Endothelial cell of umbilical vein (primary cell): Measurements from ENCODE around the gene ZNF485. TPM values are rescaled to one million over a fixed set of nuclear protein-coding genes. Genes with fewer than 3 reads are reported as not detected.

Experiments used
- BruUV-seq: library from RNA; stranded (reverse); fragments of 400-500 nt; replicated peaks from 2 replicates; lab custom pipeline; 2021; lab: Mats Ljungman, UMichigan
- CTCF ChIA-PET: fragments of 300-600, 350-600 bp; sonication (Branson Sonifier 250); formaldehyde crosslinking; loops from one replicate; lab custom pipeline; 2021; ENCODE audit warnings: antibody characterized with exemption, inconsistent platforms; lab: Charles Lee
- POLR2A ChIA-PET: fragments of 300-600, 350-600 bp; sonication (Branson Sonifier 250); formaldehyde crosslinking; loops from one replicate; lab custom pipeline; 2021; ENCODE audit warnings: antibody characterized with exemption, inconsistent platforms; lab: Charles Lee
- DNase-seq: peaks from one replicate; pipeline ENCODE4 v3.0.0-alpha.2; 2011; ENCODE audit warnings: low read depth, low spot score
- FAIRE-seq: peaks from 2 replicates; lab custom pipeline; 2011; peaks lifted over from hg19 to GRCh38; lab: Jason Lieb, UNC
- H2AFZ ChIP-seq: 2 replicates; pipeline ENCODE4 v1.6.0; 2012; ENCODE audit warnings: low read depth, low read length, control low read depth, inconsistent platforms
- H3K27ac ChIP-seq: 2 replicates; pipeline ENCODE4 v1.5.1; 2011; ENCODE audit warnings: low read depth, mild to moderate bottlenecking, control low read depth, low read length, moderate library complexity; ENCODE audit not compliant: insufficient read depth
- H3K27me3 ChIP-seq, 2 experiments: 2 replicates each; pipeline versions ENCODE4 v1.6.0 to v1.6.1; 2011; ENCODE audit warnings: low read length in 2 of 2, mixed read lengths in 1 of 2; ENCODE audit not compliant: control insufficient read depth in 2 of 2, insufficient read depth in 2 of 2
- H3K36me3 ChIP-seq, 2 experiments: 2 replicates in 1 of 2; 3 replicates in 1 of 2; pipeline ENCODE4 v1.5.1; 2011; ENCODE audit warnings: low read length in 2 of 2, mild to moderate bottlenecking in 1 of 2, moderate library complexity in 1 of 2; ENCODE audit not compliant: control insufficient read depth in 2 of 2, insufficient read depth in 2 of 2; ENCODE audit errors: extremely low read depth in 1 of 2
- H3K4me1 ChIP-seq: 3 replicates; pipeline ENCODE4 v1.5.1; 2011; ENCODE audit warnings: mild to moderate bottlenecking, low read length; ENCODE audit not compliant: control insufficient read depth, insufficient read depth; ENCODE audit errors: extremely low read depth
- H3K4me2 ChIP-seq: 2 replicates; pipeline ENCODE4 v1.6.1; 2011; ENCODE audit warnings: low read length, control low read depth, mixed read lengths; ENCODE audit not compliant: insufficient read depth
- H3K4me3 ChIP-seq, 3 experiments: fragments of 200-600 bp in 1 of 3; sonication (generic), shearing (Covaris generic) in 1 of 3; replicated peaks in 1 of 3; 2 replicates each; pipeline ENCODE4 v1.5.1; 2011 to 2016; ENCODE audit warnings: control low read depth in 3 of 3, low read length in 3 of 3, mild to moderate bottlenecking in 2 of 3, inconsistent platforms in 1 of 3, low read depth in 1 of 3, moderate library complexity in 1 of 3; ENCODE audit not compliant: insufficient read depth in 1 of 3
- H3K79me2 ChIP-seq: 2 replicates; pipeline ENCODE4 v1.6.0; 2012; ENCODE audit warnings: low read length, inconsistent platforms; ENCODE audit not compliant: control insufficient read depth, insufficient read depth
- H3K9ac ChIP-seq: replicated peaks from 2 replicates; pipeline ENCODE3; 2011; ENCODE audit warnings: low read length, control low read depth; ENCODE audit not compliant: insufficient read depth; ENCODE audit errors: extremely low read depth
- H3K9me1 ChIP-seq: replicated peaks from 3 replicates; pipeline ENCODE4 v1.6.0; 2011; ENCODE audit warnings: mild to moderate bottlenecking, low read length; ENCODE audit not compliant: control insufficient read depth, insufficient read depth; ENCODE audit errors: extremely low read depth
- H3K9me3 ChIP-seq: replicated peaks from 2 replicates; pipeline ENCODE4 v1.5.1; 2012; ENCODE audit warnings: low read length, inconsistent platforms; ENCODE audit not compliant: control insufficient read depth, insufficient read depth
- H4K20me1 ChIP-seq: replicated peaks from 2 replicates; pipeline ENCODE3; 2011; ENCODE audit warnings: mild to moderate bottlenecking, low read length; ENCODE audit not compliant: control insufficient read depth, insufficient read depth; ENCODE audit errors: extremely low read depth
- EZH2 ChIP-seq: IDR thresholded peaks from 2 replicates; pipeline ENCODE4 v1.6.1; 2012; ENCODE audit warnings: borderline replicate concordance, low read depth, mild to moderate bottlenecking, moderate library complexity, low read length, inconsistent platforms; ENCODE audit not compliant: severe bottlenecking
- FOS ChIP-seq: IDR thresholded peaks from 2 replicates; pipeline ENCODE4 v1.6.1; 2011; ENCODE audit warnings: mild to moderate bottlenecking, low read length, moderate library complexity, borderline replicate concordance; ENCODE audit not compliant: insufficient read depth
- GATA2 ChIP-seq: IDR thresholded peaks from 2 replicates; pipeline ENCODE4 v1.7.0; 2011; ENCODE audit warnings: low read depth, mild to moderate bottlenecking, moderate library complexity, mixed read lengths, low read length; ENCODE audit not compliant: insufficient read length, insufficient read depth
- JUN ChIP-seq: IDR thresholded peaks from 2 replicates; pipeline ENCODE4 v1.6.1; 2011; ENCODE audit warnings: borderline replicate concordance, low read depth; ENCODE audit not compliant: insufficient read length, insufficient read depth
- MYC ChIP-seq: IDR thresholded peaks from one replicate; pipeline ENCODE4 v1.6.1; 2011; ENCODE audit warnings: mild to moderate bottlenecking, low read depth, low read length
- POLR2A ChIP-seq: IDR thresholded peaks from 2 replicates; pipeline ENCODE4 v1.6.1; 2012; ENCODE audit warnings: low read depth, mild to moderate bottlenecking, control low read depth, low read length
- POLR2AphosphoS5 ChIP-seq: IDR thresholded peaks from 2 replicates; pipeline ENCODE4 v1.6.1; 2012; ENCODE audit warnings: low read depth, mild to moderate bottlenecking, control low read depth, low read length, moderate library complexity; ENCODE audit not compliant: insufficient read depth
- dilution Hi-C: fragments of 300-500 bp; cut with MboI; formaldehyde crosslinking; loops from one replicate; pipeline ENCODE4 v1.15.0; 2019; ENCODE audit warnings: low sequenced_read_pairs; ENCODE audit not compliant: extremely low pct_ligation_motif_present
- intact Hi-C: fragments of 100-400 bp; cut with micrococcal nuclease; formaldehyde crosslinking; loops from one replicate; pipeline ENCODE4 v1.10.0; 2022
- polyA plus RNA-seq, 4 experiments: library from polyadenylated mRNA; depleted of rRNA in 3 of 4; stranded (reverse) in 3 of 4; unstranded in 1 of 4; fragments of >200 nt; gene quantifications; 2 replicates each; pipeline versions ENCODE4 v1.2.1 to v1.2.3, GENCODE V29; 2011 to 2012; ENCODE audit warnings: missing spikeins in 1 of 4
- total RNA-seq: library from RNA; stranded (reverse); gene quantifications from 2 replicates; pipeline ENCODE4 v1.2.3, GENCODE V29; 2021
- TF ChIP-seq, protein P1 (sequence below): IDR thresholded peaks from 2 replicates; pipeline ENCODE4 v1.6.1; 2011; ENCODE audit not compliant: insufficient read depth, insufficient read length
- TF ChIP-seq, protein P2 (sequence below), 2 donors: IDR thresholded peaks; 1 replicate in 1 of 2; 2 replicates in 1 of 2; pipeline ENCODE4 v1.5.1; 2011; ENCODE audit warnings: low read length in 2 of 2, mild to moderate bottlenecking in 2 of 2, moderate library complexity in 2 of 2, control low read depth in 1 of 2, inconsistent platforms in 1 of 2, low read depth in 1 of 2; ENCODE audit not compliant: insufficient read depth in 1 of 2; ENCODE audit errors: extremely low read depth in 1 of 2

ZNF485 gene
- total and polyA plus RNA-seq, 2 donors (not counting 3 experiments of a cell fraction or from before 2014, with no cell fraction given) = 1.0 to 1.2 TPM

DNA sequence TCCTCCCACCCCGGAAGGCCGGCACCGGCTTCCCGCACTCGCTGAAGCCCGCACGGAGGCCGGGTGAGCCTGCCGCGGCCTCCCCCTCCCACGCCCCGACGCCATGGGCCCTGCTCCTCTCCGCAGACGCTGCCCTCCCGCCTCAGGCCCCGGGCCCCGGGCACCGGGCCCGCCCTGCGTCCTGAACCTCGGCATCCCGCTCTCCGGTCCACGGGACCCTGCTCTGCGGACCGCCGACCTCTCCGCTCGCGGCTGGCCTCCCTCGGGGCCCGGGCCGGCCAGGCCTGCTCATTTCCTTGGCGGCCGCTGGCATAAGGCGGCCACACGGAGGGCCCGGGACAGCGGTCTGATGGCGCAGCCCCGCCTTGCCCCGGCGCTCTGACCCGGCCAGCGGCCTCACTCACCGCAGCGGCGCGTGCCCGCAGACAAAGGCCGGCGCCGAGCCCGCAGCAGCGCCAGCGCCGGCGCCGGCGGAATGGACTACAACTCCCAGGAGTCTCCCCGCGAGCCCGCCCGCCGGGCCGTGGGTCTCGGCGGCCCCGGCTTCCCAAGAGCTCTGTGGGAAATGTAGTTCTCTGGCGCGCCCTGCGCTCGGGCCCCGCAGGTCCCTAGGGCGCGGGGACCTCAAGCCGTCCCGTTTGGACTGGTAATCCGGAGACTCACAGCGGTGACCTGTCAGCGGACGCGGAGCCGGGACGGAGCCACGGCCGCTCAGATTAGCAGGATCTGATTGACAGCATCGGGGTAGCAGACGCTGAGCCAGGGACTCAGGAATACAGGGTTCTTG, 42.4 kb downstream of the ZNF485 start, which contains the start of gene ZNF32:
Gene ZNF32 (minus strand): TSS at position 484 of the 787 bp plus-strand sequence. CDS start 2,748 bp downstream, outside the sequence.
- ChIA-PET POLR2A (no interaction called here), CTCF (interaction anchor here (0.6 to 1.5 kb wide), 2 partner anchors 738 to 831 kb away, joined by 4 to 5 read pairs; no protein-coding TSS in a partner anchor)
- peaks cover 0 to 13% of the 10 kb centered on the region in 2 experiments for H3K36me3 ChIP-seq
- H3K27me3 ChIP-seq = peaks cover 0 to 6% of the 10 kb centered on the region in 2 experiments
- intact Hi-C loops = loop anchor here (1.0 to 5.0 kb wide), 3 partner anchors 42 to 76 kb away; partner anchors contain the start of genes ZNF239 and ZNF485
- H2AFZ ChIP-seq = peak within 1 kb of the TSS; percentile 97
- no TSS peak for BruUV-seq
- H3K9ac ChIP-seq = peak within 1 kb of the TSS; percentile 82
- H3K27ac ChIP-seq = peak within 1 kb of the TSS; percentile 42
- H3K4me3 ChIP-seq = peak within 1 kb of the TSS; percentile 50 to 77 (median 62)
- peaks cover 5% of the 10 kb centered on the region for H3K4me1 ChIP-seq
- dilution Hi-C loops = no loop called here
- peak; percentile 37 for TF ChIP-seq POLR2A
- no peak for TF ChIP-seq GATA2
- peaks cover 12% of the 10 kb centered on the region for H3K9me3 ChIP-seq
- H4K20me1 ChIP-seq = no peaks in the 10 kb centered on the region
- peak within 1 kb of the TSS; percentile 73 for H3K4me2 ChIP-seq
- no peaks in the 10 kb centered on the region for H3K9me1 ChIP-seq
- peak; percentile 87 for FAIRE-seq
- DNase-seq = peak; percentile 80
- no peaks in the 10 kb centered on the region for H3K79me2 ChIP-seq

DNA sequence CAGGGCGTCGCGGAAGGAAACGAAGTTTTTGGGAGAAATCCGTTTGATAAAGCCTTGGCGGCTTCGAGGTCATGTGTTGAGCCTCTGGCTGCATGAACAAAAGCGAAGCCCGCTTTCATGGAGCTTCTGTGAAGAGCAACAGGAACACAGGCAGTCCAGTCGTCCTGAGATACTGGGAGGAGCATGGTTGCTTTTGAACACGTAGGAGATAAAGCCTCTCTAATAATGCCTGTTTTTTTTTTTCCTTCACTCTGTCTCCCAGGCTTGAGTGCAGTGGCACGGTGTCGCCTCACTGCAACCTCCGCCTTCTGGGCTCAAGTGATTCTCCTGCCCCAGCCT, 42.9 kb downstream of the ZNF485 start:
- dilution Hi-C loops (no loop called here), intact Hi-C loops (loop anchor here (2.0 to 5.0 kb wide), 2 partner anchors 44 to 77 kb away; partner anchors contain the start of gene ZNF239)
- POLR2A ChIA-PET = no interaction called here
- FAIRE-seq (no peak), DNase-seq (no peak)
- Histone ChIP-seq H3K27me3 (peaks cover 0 to 6% of the 10 kb centered on the region in 2 experiments), H4K20me1 (no peaks in the 10 kb centered on the region), H3K4me1 (peaks cover 5% of the 10 kb centered on the region), H3K79me2 (no peaks in the 10 kb centered on the region), H3K9ac (peak overlapping the region; percentile 82), H3K9me3 (peaks cover 8% of the 10 kb centered on the region), H3K4me3 (peak overlapping the region; percentile 22 to 77 (median 62)), H3K9me1 (no peaks in the 10 kb centered on the region), H3K36me3 (peaks cover 0 to 10% of the 10 kb centered on the region in 2 experiments), H2AFZ (peak overlapping the region; percentile 97), H3K27ac (no peak overlapping the region), H3K4me2 (peak overlapping the region; percentile 61)
- no TSS peak for BruUV-seq
- CTCF ChIA-PET = interaction anchor here (0.6 to 1.5 kb wide), 2 partner anchors 738 to 831 kb away, joined by 4 to 5 read pairs; no protein-coding TSS in a partner anchor
- TF ChIP-seq FOS (no peak), MYC (no peak), POLR2AphosphoS5 (no peak), JUN (no peak), POLR2A (no peak), GATA2 (no peak), EZH2 (no peak)
- TF ChIP-seq, protein P1, sequence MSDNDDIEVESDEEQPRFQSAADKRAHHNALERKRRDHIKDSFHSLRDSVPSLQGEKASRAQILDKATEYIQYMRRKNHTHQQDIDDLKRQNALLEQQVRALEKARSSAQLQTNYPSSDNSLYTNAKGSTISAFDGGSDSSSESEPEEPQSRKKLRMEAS = no peak
- TF ChIP-seq, protein P2, sequence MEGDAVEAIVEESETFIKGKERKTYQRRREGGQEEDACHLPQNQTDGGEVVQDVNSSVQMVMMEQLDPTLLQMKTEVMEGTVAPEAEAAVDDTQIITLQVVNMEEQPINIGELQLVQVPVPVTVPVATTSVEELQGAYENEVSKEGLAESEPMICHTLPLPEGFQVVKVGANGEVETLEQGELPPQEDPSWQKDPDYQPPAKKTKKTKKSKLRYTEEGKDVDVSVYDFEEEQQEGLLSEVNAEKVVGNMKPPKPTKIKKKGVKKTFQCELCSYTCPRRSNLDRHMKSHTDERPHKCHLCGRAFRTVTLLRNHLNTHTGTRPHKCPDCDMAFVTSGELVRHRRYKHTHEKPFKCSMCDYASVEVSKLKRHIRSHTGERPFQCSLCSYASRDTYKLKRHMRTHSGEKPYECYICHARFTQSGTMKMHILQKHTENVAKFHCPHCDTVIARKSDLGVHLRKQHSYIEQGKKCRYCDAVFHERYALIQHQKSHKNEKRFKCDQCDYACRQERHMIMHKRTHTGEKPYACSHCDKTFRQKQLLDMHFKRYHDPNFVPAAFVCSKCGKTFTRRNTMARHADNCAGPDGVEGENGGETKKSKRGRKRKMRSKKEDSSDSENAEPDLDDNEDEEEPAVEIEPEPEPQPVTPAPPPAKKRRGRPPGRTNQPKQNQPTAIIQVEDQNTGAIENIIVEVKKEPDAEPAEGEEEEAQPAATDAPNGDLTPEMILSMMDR (IDR thresholded peaks at IDR 0.05; ENCODE audit: extremely low read depth in 1 of 2, insufficient read depth in 1 of 2, low read depth in 1 of 2, low read length in 2 of 2) = no peak
